ENCODE results near the gene DNAAF3.

GRCh38 chr19:55146705-55147273 lies 19.6 kb downstream of the DNAAF3 start:
- TF ChIP-seq CTCF (IDR thresholded peaks at IDR 0.05) (no peak), POLR2A (IDR thresholded peaks at IDR 0.05) (no peak)

All from lower leg skin (tissue), 3 donors.